H1 (cell line): Measurements from ENCODE around the gene FAM193A. TPM values are rescaled to one million over a fixed set of nuclear protein-coding genes. Genes with fewer than 3 reads are reported as not detected.

Experiments
- CTCF ChIA-PET: fragments of 300-600 bp; sonication (Branson Sonifier 250); formaldehyde crosslinking; loops from one replicate; lab custom pipeline; 2021; ENCODE audit not compliant: partially characterized antibody; lab: Charles Lee
- POLR2A ChIA-PET: fragments of 300-600 bp; sonication (Branson Sonifier 250); formaldehyde crosslinking; loops from one replicate; lab custom pipeline; 2021; ENCODE audit warnings: inconsistent platforms; ENCODE audit not compliant: partially characterized antibody; lab: Charles Lee
- DNase-seq, 2 experiments: peaks; one replicate each; pipeline versions ENCODE4 v3.0.0 to v3.0.0-alpha.2; 2010 to 2022; ENCODE audit warnings: low spot score in 2 of 2, low read depth in 1 of 2, mixed read lengths in 1 of 2
- FAIRE-seq: peaks from 2 replicates; lab custom pipeline; 2011; peaks lifted over from hg19 to GRCh38; lab: Jason Lieb, UNC
- H2AFZ ChIP-seq: 2 replicates; pipeline ENCODE4 v1.8.1; 2012; ENCODE audit warnings: low read length, inconsistent platforms
- H2AK5ac ChIP-seq: 2 replicates; pipeline ENCODE4 v1.6.1; 2013; ENCODE audit warnings: low read depth, low read length
- H2BK120ac ChIP-seq: replicated peaks from 2 replicates; pipeline ENCODE3; 2013; ENCODE audit warnings: low read depth, low read length, inconsistent platforms
- H2BK12ac ChIP-seq: 2 replicates; pipeline ENCODE4 v1.6.1; 2013; ENCODE audit warnings: low read depth, low read length
- H2BK15ac ChIP-seq: 2 replicates; pipeline ENCODE4 v1.6.1; 2013; ENCODE audit warnings: low read length
- H2BK20ac ChIP-seq: 2 replicates; pipeline ENCODE4 v1.6.1; 2013; ENCODE audit warnings: low read length
- H2BK5ac ChIP-seq: 2 replicates; pipeline ENCODE4 v1.6.1; 2013; ENCODE audit warnings: low read depth, low read length
- H3K14ac ChIP-seq: 2 replicates; pipeline ENCODE4 v1.6.1; 2013; ENCODE audit warnings: inconsistent platforms; ENCODE audit not compliant: insufficient read length
- H3K18ac ChIP-seq: 2 replicates; pipeline ENCODE4 v1.6.1; 2013; ENCODE audit warnings: low read length; ENCODE audit errors: extremely low read depth
- H3K23ac ChIP-seq: 2 replicates; pipeline ENCODE4 v1.6.1; 2013; ENCODE audit warnings: inconsistent platforms; ENCODE audit not compliant: insufficient read length
- H3K23me2 ChIP-seq: 2 replicates; pipeline ENCODE4 v1.6.1; 2013; ENCODE audit warnings: low read depth, low read length
- H3K27ac ChIP-seq: 2 replicates; pipeline ENCODE4 v1.6.1; 2011; ENCODE audit warnings: low read depth, low read length, inconsistent platforms
- H3K27me3 ChIP-seq, 4 experiments: replicated peaks in 1 of 4; 1 replicate in 1 of 4; 2 replicates in 3 of 4; pipeline versions ENCODE4 v1.6.1 to v1.8.1; 2011 to 2013; ENCODE audit warnings: low read length in 3 of 4, mild to moderate bottlenecking in 3 of 4, inconsistent platforms in 2 of 4, mixed read lengths in 2 of 4, moderate library complexity in 1 of 4; ENCODE audit not compliant: control insufficient read depth in 3 of 4, insufficient read depth in 3 of 4; ENCODE audit errors: extremely low read depth in 1 of 4
- H3K36me3 ChIP-seq, 4 experiments: 2 replicates each; pipeline versions ENCODE4 v1.6.1 to v1.8.1; 2011 to 2013; ENCODE audit warnings: mild to moderate bottlenecking in 4 of 4, low read length in 3 of 4, moderate library complexity in 2 of 4, control low read depth in 1 of 4, inconsistent platforms in 1 of 4; ENCODE audit not compliant: insufficient read depth in 4 of 4, control insufficient read depth in 2 of 4
- H3K4ac ChIP-seq: replicated peaks from 2 replicates; pipeline ENCODE3; 2013; ENCODE audit warnings: low read length, low read depth, mixed read lengths, inconsistent platforms; ENCODE audit not compliant: insufficient read length
- H3K4me1 ChIP-seq, 4 experiments: replicated peaks in 1 of 4; 1 replicate in 1 of 4; 2 replicates in 3 of 4; pipeline versions ENCODE4 v1.6.1 to v1.8.1; 2011 to 2013; ENCODE audit warnings: low read length in 3 of 4, inconsistent platforms in 2 of 4, mixed read lengths in 1 of 4; ENCODE audit not compliant: insufficient read depth in 4 of 4, control insufficient read depth in 3 of 4
- H3K4me2 ChIP-seq, 2 experiments: 2 replicates each; pipeline versions ENCODE4 v1.6.1 to v1.8.1; 2011 to 2013; ENCODE audit warnings: low read depth in 2 of 2, low read length in 2 of 2, control low read depth in 1 of 2, inconsistent platforms in 1 of 2, mild to moderate bottlenecking in 1 of 2; ENCODE audit not compliant: insufficient read depth in 1 of 2
- H3K4me3 ChIP-seq, 4 experiments: fragments of 200-600, 300-600 bp in 1 of 4; sonication (generic), shearing (Covaris generic), sonication (Bioruptor Twin) in 1 of 4; 2 replicates each; pipeline versions ENCODE4 v1.5.1 to v1.8.1; 2011 to 2016; ENCODE audit warnings: low read length in 4 of 4, low read depth in 3 of 4, control low read depth in 2 of 4, inconsistent platforms in 2 of 4, mild to moderate bottlenecking in 2 of 4, mixed read lengths in 1 of 4, moderate library complexity in 1 of 4; ENCODE audit not compliant: insufficient read depth in 2 of 4; ENCODE audit errors: extremely low read depth in 1 of 4
- H3K56ac ChIP-seq: replicated peaks from 2 replicates; pipeline ENCODE3; 2013; ENCODE audit warnings: low read depth, mild to moderate bottlenecking, mixed read lengths, low read length, inconsistent platforms; ENCODE audit not compliant: insufficient read length
- H3K79me1 ChIP-seq: 2 replicates; pipeline ENCODE4 v1.6.1; 2013; ENCODE audit warnings: low read depth, low read length, control low read depth
- H3K79me2 ChIP-seq, 2 experiments: 2 replicates each; pipeline versions ENCODE4 v1.6.1 to v1.8.1; 2012 to 2013; ENCODE audit warnings: low read length in 2 of 2, mild to moderate bottlenecking in 2 of 2, inconsistent platforms in 1 of 2; ENCODE audit not compliant: insufficient read depth in 2 of 2, control insufficient read depth in 1 of 2
- H3K9ac ChIP-seq, 4 experiments: replicated peaks in 1 of 4; 1 replicate in 1 of 4; 2 replicates in 3 of 4; pipeline versions ENCODE4 v1.6.1 to v1.8.1; 2011 to 2013; ENCODE audit warnings: low read depth in 3 of 4, low read length in 3 of 4, control low read depth in 2 of 4, mild to moderate bottlenecking in 2 of 4, moderate library complexity in 2 of 4, inconsistent platforms in 1 of 4; ENCODE audit errors: extremely low read depth in 1 of 4
- H3K9me3 ChIP-seq, 2 experiments: 2 replicates each; pipeline versions ENCODE4 v1.6.1 to v1.8.1; 2012 to 2013; ENCODE audit warnings: mild to moderate bottlenecking in 2 of 2, moderate library complexity in 2 of 2, control low read depth in 1 of 2, inconsistent platforms in 1 of 2, low read depth in 1 of 2, low read length in 1 of 2, mixed read lengths in 1 of 2; ENCODE audit not compliant: insufficient read depth in 2 of 2
- H4K20me1 ChIP-seq, 2 experiments: replicated peaks in 1 of 2; 2 replicates each; pipeline versions ENCODE3 to v1.8.1; 2011 to 2013; ENCODE audit warnings: inconsistent platforms in 2 of 2, low read length in 2 of 2, mild to moderate bottlenecking in 1 of 2; ENCODE audit not compliant: insufficient read depth in 2 of 2, control insufficient read depth in 1 of 2
- H4K5ac ChIP-seq: 2 replicates; pipeline ENCODE4 v1.6.1; 2013; ENCODE audit warnings: low read length, low read depth, mixed read lengths, inconsistent platforms; ENCODE audit not compliant: insufficient read length
- H4K8ac ChIP-seq: 2 replicates; pipeline ENCODE4 v1.8.0; 2013; ENCODE audit warnings: mild to moderate bottlenecking, moderate library complexity, low read length, inconsistent platforms; ENCODE audit not compliant: insufficient read depth; ENCODE audit errors: extremely low read depth
- H4K91ac ChIP-seq: replicated peaks from 2 replicates; pipeline ENCODE3; 2013; ENCODE audit warnings: low read length, mixed read lengths, inconsistent platforms; ENCODE audit not compliant: insufficient read length
- CREB1 ChIP-seq: IDR thresholded peaks from 2 replicates; pipeline ENCODE4 v1.6.1; 2012; ENCODE audit warnings: inconsistent platforms
- JUN ChIP-seq: IDR thresholded peaks from 2 replicates; pipeline ENCODE4 v1.6.1; 2011; ENCODE audit warnings: low read depth, mild to moderate bottlenecking, improper control_type of control experiment, low read length
- RBBP5 ChIP-seq: IDR thresholded peaks from 2 replicates; pipeline ENCODE4 v1.7.1; 2012; ENCODE audit warnings: low read depth, mild to moderate bottlenecking, inconsistent platforms, low read length, moderate library complexity, borderline replicate concordance
- SP1 ChIP-seq: IDR thresholded peaks from 2 replicates; pipeline ENCODE4 v1.6.1; 2011; ENCODE audit warnings: low read depth, low read length
- YY1 ChIP-seq: IDR thresholded peaks from 2 replicates; pipeline ENCODE4 v1.6.1; 2011; ENCODE audit warnings: low read depth, mild to moderate bottlenecking, low read length
- WGBS, 2 experiments: shearing (Covaris generic) in 1 of 2; methylation state at CpG; one replicate each; pipeline versions ENCODE4 v1.1.6 to v1.1.7; 2013 to 2015; ENCODE audit warnings: low lambda C conversion rate in 2 of 2, mixed read lengths in 2 of 2, inconsistent platforms in 1 of 2, low coverage in 1 of 2, missing lambda C conversion rate in 1 of 2; ENCODE audit not compliant: insufficient replicate concordance in 2 of 2, insufficient coverage in 1 of 2, insufficient read length in 1 of 2; ENCODE audit errors: extremely low coverage in 1 of 2, missing lambda C conversion rate in 1 of 2; 5-methylcytosine and 5-hydroxymethylcytosine counted together
- polyA plus RNA-seq, 7 experiments: library from polyadenylated mRNA; depleted of rRNA in 3 of 7; stranded (reverse) in 5 of 7; unstranded in 2 of 7; fragments of >200 nt in 5 of 7; fragments of 200-250 nt in 2 of 7; gene quantifications; 1 replicate in 5 of 7; 2 replicates in 1 of 7; 4 replicates in 1 of 7; pipeline versions ENCODE4 v1.2.1 to v1.2.3, GENCODE V29; 2011 to 2013; ENCODE audit warnings: missing spikeins in 2 of 7, mixed read lengths in 2 of 7
- total RNA-seq: library from RNA; stranded (reverse); fragmentation: NEBNext Ultra II Directional; extraction: Animal tissue kit (Norgen Biotek cat#: 25700); gene quantifications from 2 replicates; pipeline ENCODE4 v1.2.1, GENCODE V29; 2021

The FAM193A gene
- total and polyA plus RNA-seq, 2 of the 8 experiments (the other 6 are each of a cell fraction or from before 2014, with no cell fraction given) = 8.7 to 26.2 TPM

GRCh38 chr4:2511645-2512131 lies 24.8 kb upstream of the FAM193A start:
- WGBS, 2 experiments = 86% methylated on average over 9 of the region's 9 CpGs; no CpG with 5 or more reads in 1 of the 2 experiments
- CTCF ChIA-PET = interaction anchor here (0.9 to 1.1 kb wide), 3 partner anchors 14 to 24 kb away, joined by 3 read pairs; no protein-coding TSS in a partner anchor
- DNase-seq = no peak
- TF ChIP-seq CREB1 (no peak), JUN (no peak), YY1 (no peak), RBBP5 (no peak), SP1 (no peak)

More at GRCh38 chr4:2511645-2512131, 24.8 kb upstream of the FAM193A start:
- Histone ChIP-seq H2AK5ac (no peak overlapping the region), H3K4me3 (no peak overlapping the region), H4K5ac (no peak overlapping the region), H4K8ac (no peak overlapping the region), H3K9me3 (no peaks in the 10 kb centered on the region), H3K4me1 (no peaks in the 10 kb centered on the region), H3K9ac (no peak overlapping the region), H3K27ac (no peak overlapping the region), H2BK120ac (no peak overlapping the region), H3K56ac (no peak overlapping the region), H3K18ac (no peak overlapping the region), H3K14ac (no peak overlapping the region), H2BK5ac (no peak overlapping the region), H2AFZ (no peak overlapping the region), H3K79me2 (peaks cover 0 to 11% of the 10 kb centered on the region in 2 experiments; a peak in 2 of 4 replicates), H3K79me1 (peaks cover 17% of the 10 kb centered on the region), H3K23ac (no peak overlapping the region), H3K4me2 (no peak overlapping the region), H4K91ac (no peak overlapping the region), H3K23me2 (no peaks in the 10 kb centered on the region), H3K4ac (no peak overlapping the region), H4K20me1 (peaks cover 13 to 15% of the 10 kb centered on the region in 2 experiments), H3K36me3 (peaks cover 26 to 80% (median 54%) of the 10 kb centered on the region in 4 experiments), H3K27me3 (no peaks in the 10 kb centered on the region), H2BK15ac (no peak overlapping the region), H2BK12ac (no peak overlapping the region), H2BK20ac (no peak overlapping the region)
- POLR2A ChIA-PET = interaction anchor here (0.8 kb wide), 1 partner anchor 8 kb away, joined by 3 read pairs; no protein-coding TSS in a partner anchor
- no peak for FAIRE-seq
